OCI-LY1 (cell line): ENCODE results near the gene IL5.

Experiments used
- CTCF ChIP-seq: fragments of 200-600 bp; sonication (generic), shearing (Covaris generic); IDR thresholded peaks from 2 replicates; pipeline ENCODE4 v1.5.1; 2017; ENCODE audit warnings: mild to moderate bottlenecking, antibody characterized with exemption, low read length, moderate library complexity, mixed read lengths
- EZH2 ChIP-seq: fragments of 200-600 bp; sonication (generic), shearing (Covaris generic); IDR thresholded peaks from 2 replicates; pipeline ENCODE4 v1.8.0; 2017; ENCODE audit warnings: borderline replicate concordance, mixed run types, mild to moderate bottlenecking, antibody characterized with exemption, low read length, moderate library complexity, mixed read lengths

- no peak for TF ChIP-seq CTCF
- TF ChIP-seq EZH2, result no peak
Measured at GRCh38 chr5:132492386-132493125, 50.8 kb downstream of the IL5 start.
